Measurements from ENCODE around the gene MFGE8. TPM values are rescaled to one million over a fixed set of nuclear protein-coding genes. Genes with fewer than 3 reads are reported as not detected.

The MFGE8 gene
- total RNA-seq, 2 experiments from 2014 or later, result 87.9 to 93.0 TPM

- H3K4me1 ChIP-seq (ENCODE audit: insufficient read depth, low read length), result peaks cover 44% of the 10 kb centered on the region
- peaks cover 18% of the 10 kb centered on the region for H3K36me3 ChIP-seq (ENCODE audit: insufficient read depth, low read length)
- DNase-seq, result no peak
- Mint-ChIP-seq H3K27ac (peak overlapping the region; percentile 93), H3K36me3 (ENCODE audit: low read depth) (peaks cover 10% of the 10 kb centered on the region), H3K9me3 (no peaks in the 10 kb centered on the region), H3K27me3 (no peaks in the 10 kb centered on the region), H3K4me1 (ENCODE audit: low read depth) (peaks cover 58% of the 10 kb centered on the region), H3K4me3 (no peak overlapping the region)
- no peak for TF ChIP-seq CTCF (IDR thresholded peaks at IDR 0.05)
- ChIA-PET CTCF (no interaction called here), POLR2A (no interaction called here)
- intact Hi-C loops (cut with DNase I, micrococcal nuclease), result loop anchor here in 1 of 2 experiments (10.0 kb wide), 1 partner anchor 362 kb away; the partner anchor contains the start of gene DET1
- no peak overlapping the region for H3K4me3 ChIP-seq (ENCODE audit: low read length)
- H3K9me3 ChIP-seq (ENCODE audit: control insufficient read depth in 1 of 2, insufficient read depth in 1 of 2, low read length in 2 of 2), result no peaks in the 10 kb centered on the region
- no peak for ATAC-seq (ENCODE audit: poor library complexity)
- H3K27ac ChIP-seq (ENCODE audit: low read depth in 1 of 2, low read length in 2 of 2), result no peak overlapping the region
- H3K27me3 ChIP-seq (ENCODE audit: control insufficient read depth in 1 of 2, insufficient read depth in 2 of 2, low read length in 2 of 2), result no peaks in the 10 kb centered on the region
These were observed 6.6 kb downstream of the MFGE8 start for GRCh38 chr15:88906551-88906950.

- peak overlapping the region in 1 of 2 donors; percentile 39 for H3K27ac ChIP-seq (ENCODE audit: low read depth in 1 of 2, low read length in 2 of 2)
- peak overlapping the region; percentile 93 for H3K27ac Mint-ChIP-seq
- TF ChIP-seq CTCF (IDR thresholded peaks at IDR 0.05), result no peak
- ChIA-PET CTCF (interaction anchor here (3.1 kb wide), 1 partner anchor 9 kb away, joined by 25 read pairs; the partner anchor contains the start of gene MFGE8), POLR2A (interaction anchor here (2.1 kb wide), 1 partner anchor 184 kb away, joined by 22 read pairs; no protein-coding TSS in a partner anchor)
- H3K36me3 Mint-ChIP-seq (ENCODE audit: low read depth), result peaks cover 10% of the 10 kb centered on the region
- no peaks in the 10 kb centered on the region for H3K9me3 Mint-ChIP-seq
- ATAC-seq (ENCODE audit: poor library complexity) (no peak), DNase-seq (no peak)
- peaks cover 18% of the 10 kb centered on the region for H3K36me3 ChIP-seq (ENCODE audit: insufficient read depth, low read length)
- H3K4me1 Mint-ChIP-seq (ENCODE audit: low read depth), result peaks cover 57% of the 10 kb centered on the region
- no peak overlapping the region for H3K4me3 Mint-ChIP-seq
- intact Hi-C loops (cut with DNase I, micrococcal nuclease), result loop anchor here in 1 of 2 experiments (10.0 kb wide), 1 partner anchor 361 kb away; the partner anchor contains the start of gene DET1
- H3K27me3 ChIP-seq (ENCODE audit: control insufficient read depth in 1 of 2, insufficient read depth in 2 of 2, low read length in 2 of 2), result no peaks in the 10 kb centered on the region
- no peak overlapping the region for H3K4me3 ChIP-seq (ENCODE audit: low read length)
- H3K27me3 Mint-ChIP-seq, result no peaks in the 10 kb centered on the region
- no peaks in the 10 kb centered on the region for H3K9me3 ChIP-seq (ENCODE audit: control insufficient read depth in 1 of 2, insufficient read depth in 1 of 2, low read length in 2 of 2)
- peaks cover 43% of the 10 kb centered on the region for H3K4me1 ChIP-seq (ENCODE audit: insufficient read depth, low read length)
These were observed 7.0 kb downstream of the MFGE8 start for GRCh38 chr15:88906130-88906529.

GRCh38 chr15:88905576-88905975, 7.6 kb downstream of the MFGE8 start:
- no peak overlapping the region for H3K4me3 ChIP-seq (ENCODE audit: low read length)
- no peaks in the 10 kb centered on the region for H3K9me3 ChIP-seq (ENCODE audit: control insufficient read depth in 1 of 2, insufficient read depth in 1 of 2, low read length in 2 of 2)
- H3K4me3 Mint-ChIP-seq, result no peak overlapping the region
- no peaks in the 10 kb centered on the region for H3K27me3 ChIP-seq (ENCODE audit: control insufficient read depth in 1 of 2, insufficient read depth in 2 of 2, low read length in 2 of 2)
- ATAC-seq (ENCODE audit: poor library complexity) (no peak), DNase-seq (no peak)
- ChIA-PET POLR2A (interaction anchor here (1.2 to 3.0 kb wide), 17 partner anchors 8 to 438 kb away, joined by 3 to 49 read pairs (median 9); partner anchors contain the start of genes ABHD2, AEN, HAPLN3 and ISG20), CTCF (interaction anchor here (0.8 to 3.7 kb wide), 10 partner anchors 10 to 453 kb away, joined by 4 to 58 read pairs (median 10); partner anchors contain the start of genes HAPLN3, ISG20 and MFGE8)
- H3K4me1 ChIP-seq (ENCODE audit: insufficient read depth, low read length), result peaks cover 43% of the 10 kb centered on the region
- H3K27ac Mint-ChIP-seq, result peak overlapping the region; percentile 93
- H3K9me3 Mint-ChIP-seq, result no peaks in the 10 kb centered on the region
- H3K27ac ChIP-seq (ENCODE audit: low read depth in 1 of 2, low read length in 2 of 2), result peak overlapping the region; percentile 39 to 46
- H3K36me3 Mint-ChIP-seq (ENCODE audit: low read depth), result peaks cover 10% of the 10 kb centered on the region
- peaks cover 56% of the 10 kb centered on the region for H3K4me1 Mint-ChIP-seq (ENCODE audit: low read depth)
- intact Hi-C loops (cut with DNase I, micrococcal nuclease), result loop anchor here in 1 of 2 experiments (1.0 to 10.0 kb wide), 2 partner anchors 112 to 361 kb away; partner anchors contain the start of gene DET1
- peaks cover 18% of the 10 kb centered on the region for H3K36me3 ChIP-seq (ENCODE audit: insufficient read depth, low read length)
- H3K27me3 Mint-ChIP-seq, result no peaks in the 10 kb centered on the region
- TF ChIP-seq CTCF (IDR thresholded peaks at IDR 0.05), result no peak
